GM21723 (cell line): ENCODE measurements around the gene KIF2B.
"Not testable (repeated sequence)": the region's sequence is repeated elsewhere in the genome, so short reads cannot be mapped to it uniquely, and the experiment has no call there.

Source experiments
- ATAC-seq: cut with Tn5 transposase; IDR thresholded peaks from one replicate; pipeline ENCODE4 v1.9.1; 2021; ENCODE audit warnings: mild to moderate bottlenecking, moderate library complexity; ENCODE audit not compliant: unreplicated experiment

The KIF2B gene

GRCh38 chr17:53822764-53823163 lies at the start of gene KIF2B:
TSS of gene KIF2B (plus strand) at chr17:53822927. CDS start at chr17:53823034, 107 bp downstream.
- ATAC-seq, result no peak

GRCh38 chr17:53780320-53780719 lies 42.4 kb upstream of the KIF2B start:
- no peak for ATAC-seq

GRCh38 chr17:53791551-53791950 lies 31.2 kb upstream of the KIF2B start:
- no peak for ATAC-seq

- no peak for ATAC-seq
Observed at GRCh38 chr17:53792451-53792850, 30.3 kb upstream of the KIF2B start.

GRCh38 chr17:53792997-53793396 lies 29.7 kb upstream of the KIF2B start:
- no peak for ATAC-seq

- no peak for ATAC-seq
Observed at GRCh38 chr17:53794875-53795274, 27.9 kb upstream of the KIF2B start.

- ATAC-seq, result no peak
Observed at GRCh38 chr17:53796642-53797041, 26.1 kb upstream of the KIF2B start.

GRCh38 chr17:53797501-53797900 lies 25.2 kb upstream of the KIF2B start:
- no peak for ATAC-seq

- ATAC-seq, result no peak
Observed at GRCh38 chr17:53804437-53804836, 18.3 kb upstream of the KIF2B start.

- no peak for ATAC-seq
Observed at GRCh38 chr17:53806473-53806872, 16.3 kb upstream of the KIF2B start.

GRCh38 chr17:53807286-53807685 lies 15.4 kb upstream of the KIF2B start:
- no peak for ATAC-seq

- no peak for ATAC-seq
Observed at GRCh38 chr17:53818271-53818670, 4.5 kb upstream of the KIF2B start.

GRCh38 chr17:53818929-53819328 lies 3.8 kb upstream of the KIF2B start:
- ATAC-seq, result no peak

GRCh38 chr17:53819956-53820355 lies 2.8 kb upstream of the KIF2B start:
- ATAC-seq, result no peak

GRCh38 chr17:53823341-53824050 lies 769 bp downstream of the KIF2B start:
- no peak for ATAC-seq

- not testable (repeated sequence) for ATAC-seq
Observed at GRCh38 chr17:53834771-53835170, 12.0 kb downstream of the KIF2B start.

GRCh38 chr17:53837131-53837530 lies 14.4 kb downstream of the KIF2B start:
- ATAC-seq, result no peak

GRCh38 chr17:53844491-53845107 lies 21.9 kb downstream of the KIF2B start:
- ATAC-seq, result no peak

- ATAC-seq, result not testable (repeated sequence)
Observed at GRCh38 chr17:53871128-53871527, 48.4 kb downstream of the KIF2B start.
